ENCODE results near the gene MAML2. TPM values are rescaled to one million over a fixed set of nuclear protein-coding genes. Genes with fewer than 3 reads are reported as not detected.

Gene MAML2
- total RNA-seq, 2 experiments from 2014 or later = 11.8 to 12.5 TPM

DNA sequence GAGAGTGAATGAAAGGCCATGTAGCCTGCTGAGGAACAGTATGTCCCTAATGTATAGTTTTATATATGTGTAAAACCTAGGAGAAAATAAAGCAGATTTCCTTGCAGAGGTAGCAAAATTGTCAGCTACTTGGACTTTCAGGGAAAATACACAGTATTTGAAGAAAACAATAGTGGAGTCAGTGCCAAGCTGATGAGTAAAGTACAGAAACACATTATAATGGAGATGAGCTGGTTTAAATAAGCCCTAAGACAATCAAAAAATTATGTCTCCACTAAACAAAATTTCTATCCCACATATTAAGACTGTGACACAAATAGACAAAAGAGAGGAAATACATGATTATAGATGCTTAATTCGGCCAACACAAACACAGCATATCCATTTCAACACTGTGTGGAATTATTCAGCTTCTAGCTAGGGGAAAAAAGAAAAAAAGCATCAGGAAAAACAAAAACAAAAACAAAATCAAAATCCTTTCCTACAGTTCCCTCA lies 75.9 kb downstream of the MAML2 start:
- DNase-seq (no peak), ATAC-seq (no peak)
- H3K4me3 Mint-ChIP-seq = peak overlapping the region; percentile 58
- intact Hi-C loops (cut with micrococcal nuclease) = no loop called here
- POLR2A ChIA-PET = interaction anchor here (0.6 to 3.6 kb wide), 12 partner anchors 11 to 428 kb away, joined by 3 to 14 read pairs (median 4); no protein-coding TSS in a partner anchor
- CTCF ChIA-PET = interaction anchor here (0.7 to 1.8 kb wide), 8 partner anchors 10 to 161 kb away, joined by 3 to 11 read pairs (median 4); partner anchors contain the start of gene MAML2
- H3K27ac Mint-ChIP-seq = peak overlapping the region; percentile 90
- no peaks in the 10 kb centered on the region for H3K27me3 Mint-ChIP-seq
- TF ChIP-seq, protein P1, sequence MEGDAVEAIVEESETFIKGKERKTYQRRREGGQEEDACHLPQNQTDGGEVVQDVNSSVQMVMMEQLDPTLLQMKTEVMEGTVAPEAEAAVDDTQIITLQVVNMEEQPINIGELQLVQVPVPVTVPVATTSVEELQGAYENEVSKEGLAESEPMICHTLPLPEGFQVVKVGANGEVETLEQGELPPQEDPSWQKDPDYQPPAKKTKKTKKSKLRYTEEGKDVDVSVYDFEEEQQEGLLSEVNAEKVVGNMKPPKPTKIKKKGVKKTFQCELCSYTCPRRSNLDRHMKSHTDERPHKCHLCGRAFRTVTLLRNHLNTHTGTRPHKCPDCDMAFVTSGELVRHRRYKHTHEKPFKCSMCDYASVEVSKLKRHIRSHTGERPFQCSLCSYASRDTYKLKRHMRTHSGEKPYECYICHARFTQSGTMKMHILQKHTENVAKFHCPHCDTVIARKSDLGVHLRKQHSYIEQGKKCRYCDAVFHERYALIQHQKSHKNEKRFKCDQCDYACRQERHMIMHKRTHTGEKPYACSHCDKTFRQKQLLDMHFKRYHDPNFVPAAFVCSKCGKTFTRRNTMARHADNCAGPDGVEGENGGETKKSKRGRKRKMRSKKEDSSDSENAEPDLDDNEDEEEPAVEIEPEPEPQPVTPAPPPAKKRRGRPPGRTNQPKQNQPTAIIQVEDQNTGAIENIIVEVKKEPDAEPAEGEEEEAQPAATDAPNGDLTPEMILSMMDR (IDR thresholded peaks at IDR 0.05) = no peak
- H3K9me3 Mint-ChIP-seq = peaks cover 21% of the 10 kb centered on the region
- peaks cover 38% of the 10 kb centered on the region for H3K36me3 Mint-ChIP-seq (ENCODE audit: low read depth)
- peaks cover 87% of the 10 kb centered on the region for H3K4me1 Mint-ChIP-seq (ENCODE audit: low read depth)

DNA sequence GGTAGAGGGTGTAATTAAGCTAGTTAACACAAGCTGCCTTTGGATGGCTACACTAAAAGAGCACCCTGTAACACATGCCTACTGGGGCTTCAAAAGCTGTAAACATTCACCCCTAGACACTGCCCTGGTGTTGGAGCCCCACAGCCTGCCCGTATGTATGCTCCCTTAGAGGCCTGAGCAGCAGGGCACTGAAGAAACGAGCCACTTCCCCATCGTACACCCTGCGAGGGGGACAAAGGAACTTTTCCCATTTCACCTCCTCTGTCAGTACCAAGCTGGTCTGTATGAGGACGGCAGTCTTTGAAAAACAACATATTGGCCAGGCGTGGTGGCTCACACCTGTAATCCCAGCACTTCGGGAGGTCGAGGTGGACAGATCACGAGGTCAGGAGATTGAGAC lies 77.0 kb downstream of the MAML2 start:
- ChIA-PET CTCF (interaction anchor here (1.2 to 1.7 kb wide), 4 partner anchors 77 to 254 kb away, joined by 3 to 7 read pairs (median 4); partner anchors contain the start of gene MAML2), POLR2A (interaction anchor here (0.9 to 3.6 kb wide), 4 partner anchors 10 to 72 kb away, joined by 3 to 14 read pairs (median 4); no protein-coding TSS in a partner anchor)
- TF ChIP-seq, protein P1 (IDR thresholded peaks at IDR 0.05) = no peak
- DNase-seq = no peak
- H3K4me1 Mint-ChIP-seq (ENCODE audit: low read depth) = peaks cover 84% of the 10 kb centered on the region
- no peaks in the 10 kb centered on the region for H3K27me3 Mint-ChIP-seq
- no peak for ATAC-seq
- H3K4me3 Mint-ChIP-seq = no peak overlapping the region
- H3K9me3 Mint-ChIP-seq = peaks cover 12% of the 10 kb centered on the region
- intact Hi-C loops (cut with micrococcal nuclease) = no loop called here
- H3K36me3 Mint-ChIP-seq (ENCODE audit: low read depth) = peaks cover 27% of the 10 kb centered on the region
- H3K27ac Mint-ChIP-seq = peak overlapping the region; percentile 53

DNA sequence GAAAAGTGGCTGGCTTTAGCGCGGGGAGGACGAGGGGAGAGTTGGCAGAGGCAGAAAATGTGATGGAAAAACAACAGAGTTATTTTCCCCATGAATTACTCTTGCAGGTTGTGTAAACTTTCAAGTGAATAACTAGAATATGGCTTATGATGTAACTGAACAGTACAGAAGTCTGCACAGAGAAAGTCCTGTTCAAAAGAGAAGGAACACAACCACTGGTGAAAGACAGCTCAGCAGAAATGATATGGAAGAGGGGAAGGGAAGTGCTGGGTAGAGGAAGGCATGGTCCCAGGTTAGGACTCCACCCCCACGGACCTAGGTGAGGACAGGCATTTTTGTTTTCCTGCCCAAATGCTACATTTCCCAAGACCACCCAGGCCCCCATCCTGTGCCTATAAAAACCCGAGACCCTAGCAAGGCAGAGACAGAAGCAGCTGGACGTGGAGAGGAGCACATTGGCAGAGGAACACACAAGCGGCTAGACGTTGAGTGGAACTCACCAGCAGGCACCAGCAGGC lies 77.7 kb downstream of the MAML2 start:
- Mint-ChIP-seq H3K27me3 (no peaks in the 10 kb centered on the region), H3K9me3 (peaks cover 6% of the 10 kb centered on the region), H3K4me1 (ENCODE audit: low read depth) (peaks cover 84% of the 10 kb centered on the region), H3K27ac (peak overlapping the region; percentile 6), H3K36me3 (ENCODE audit: low read depth) (peaks cover 21% of the 10 kb centered on the region), H3K4me3 (no peak overlapping the region)
- TF ChIP-seq, protein P1 (IDR thresholded peaks at IDR 0.05) = no peak
- intact Hi-C loops (cut with micrococcal nuclease) = no loop called here
- ATAC-seq = no peak
- CTCF ChIA-PET = interaction anchor here (0.7 to 1.4 kb wide), 4 partner anchors 77 to 253 kb away, joined by 3 to 7 read pairs (median 4); partner anchors contain the start of gene MAML2
- no peak for DNase-seq
- POLR2A ChIA-PET = interaction anchor here (0.6 to 1.4 kb wide), 4 partner anchors 10 to 1108 kb away, joined by 3 to 4 read pairs (median 4); no protein-coding TSS in a partner anchor

DNA sequence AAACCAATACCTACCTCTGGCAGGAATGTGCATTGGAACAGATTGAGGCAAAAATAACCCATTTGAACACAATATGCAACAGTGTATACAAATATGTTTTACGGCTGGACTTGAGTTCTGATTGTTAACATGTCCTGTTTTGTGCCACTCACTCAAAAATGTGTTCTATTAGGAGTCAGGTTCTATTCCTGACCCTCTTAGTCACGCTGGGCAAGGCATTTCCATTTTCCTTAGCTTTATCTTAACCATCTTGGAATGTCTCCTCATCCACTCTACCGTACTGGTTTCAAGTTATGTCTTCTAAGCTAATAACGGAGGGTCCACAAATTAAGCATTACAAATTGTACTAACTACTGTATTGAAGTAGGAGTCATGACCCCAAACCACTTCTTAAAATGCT lies 78.6 kb downstream of the MAML2 start:
- no peaks in the 10 kb centered on the region for H3K27me3 Mint-ChIP-seq
- TF ChIP-seq, protein P1 (IDR thresholded peaks at IDR 0.05) = no peak
- no peak overlapping the region for H3K4me3 Mint-ChIP-seq
- no peak for ATAC-seq
- H3K27ac Mint-ChIP-seq = no peak overlapping the region
- no peak for DNase-seq
- CTCF ChIA-PET = interaction anchor here (0.7 to 1.4 kb wide), 2 partner anchors 79 to 174 kb away, joined by 3 read pairs; partner anchors contain the start of gene MAML2
- intact Hi-C loops (cut with micrococcal nuclease) = no loop called here
- POLR2A ChIA-PET = interaction anchor here (0.9 kb wide), 1 partner anchor 14 kb away, joined by 4 read pairs; no protein-coding TSS in a partner anchor
- H3K9me3 Mint-ChIP-seq = peaks cover 4% of the 10 kb centered on the region
- peaks cover 88% of the 10 kb centered on the region for H3K4me1 Mint-ChIP-seq (ENCODE audit: low read depth)
- peaks cover 16% of the 10 kb centered on the region for H3K36me3 Mint-ChIP-seq (ENCODE audit: low read depth)

DNA sequence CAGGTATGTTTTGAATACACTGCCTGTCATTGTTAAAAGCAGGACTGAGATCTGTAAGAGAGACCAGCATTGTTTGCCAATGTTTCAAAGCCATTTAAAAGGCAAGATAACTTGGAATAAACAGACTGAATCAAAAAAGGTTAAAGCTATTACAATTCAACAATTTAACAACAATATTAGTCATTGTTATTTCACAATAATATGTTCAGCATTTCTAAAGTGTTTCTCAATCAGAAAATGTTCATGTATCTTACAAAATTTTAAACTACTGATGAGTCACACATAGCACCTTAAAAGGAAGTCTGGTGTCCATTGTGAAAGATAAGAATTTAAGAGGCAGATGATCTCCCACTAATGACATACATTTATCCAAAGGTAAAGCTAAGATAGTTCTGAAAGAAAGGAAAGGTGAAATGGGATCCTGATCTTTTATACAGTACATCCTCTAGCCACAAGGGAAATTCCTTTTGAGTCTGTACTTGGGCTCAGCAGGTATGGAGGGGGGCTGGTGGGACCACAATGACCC lies 79.7 kb downstream of the MAML2 start:
- Mint-ChIP-seq H3K27ac (peak overlapping the region; percentile 40), H3K27me3 (no peaks in the 10 kb centered on the region), H3K4me3 (no peak overlapping the region), H3K4me1 (ENCODE audit: low read depth) (peaks cover 89% of the 10 kb centered on the region), H3K9me3 (no peaks in the 10 kb centered on the region), H3K36me3 (ENCODE audit: low read depth) (peaks cover 14% of the 10 kb centered on the region)
- ChIA-PET CTCF (interaction anchor here (1.0 kb wide), 1 partner anchor 80 kb away, joined by 3 read pairs; the partner anchor contains the start of gene MAML2), POLR2A (interaction anchor here (1.0 kb wide), 1 partner anchor 79 kb away, joined by 3 read pairs; the partner anchor contains the start of gene MAML2)
- DNase-seq (no peak), ATAC-seq (no peak)
- TF ChIP-seq, protein P1 (IDR thresholded peaks at IDR 0.05) = no peak
- intact Hi-C loops (cut with micrococcal nuclease) = no loop called here

Measured in activated CD8-positive, alpha-beta T cell treated with anti-CD3 and anti-CD28 coated beads for 36 hours (primary cell).